ENCODE measurements around the gene HMCES. TPM values are rescaled to one million over a fixed set of nuclear protein-coding genes. Genes with fewer than 3 reads are reported as not detected.
"Not testable (repeated sequence)": the region's sequence is repeated elsewhere in the genome, so short reads cannot be mapped to it uniquely, and the experiment has no call there.

HMCES gene
- total RNA-seq, 1 experiment from 2014 or later, result 59.9 TPM

DNA sequence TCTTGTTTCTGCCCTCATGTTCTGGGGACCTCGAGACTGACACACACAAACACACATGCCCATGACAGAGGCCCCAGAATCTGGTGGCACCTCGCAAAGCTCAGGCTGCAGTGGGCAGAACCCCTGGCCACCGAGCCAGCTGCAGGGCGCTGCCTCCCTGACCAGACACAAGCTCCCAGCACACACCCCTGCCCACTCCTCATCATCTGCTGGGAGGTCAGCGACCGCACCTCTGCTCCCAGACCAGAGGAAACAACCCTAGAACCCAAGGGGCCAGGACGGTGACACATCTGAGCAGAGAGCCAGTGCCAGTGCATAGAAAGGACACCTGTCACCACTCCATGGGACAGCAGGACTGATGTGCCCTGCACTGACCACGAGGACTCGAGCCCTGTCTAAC is 43.2 kb downstream of the HMCES start:
- H3K36me3 ChIP-seq, result no peaks in the 10 kb centered on the region
- no peak overlapping the region for H3K4me3 ChIP-seq
- no peak for DNase-seq
- H3K9me3 ChIP-seq, result no peaks in the 10 kb centered on the region
- no peaks in the 10 kb centered on the region for H3K27me3 ChIP-seq

DNA sequence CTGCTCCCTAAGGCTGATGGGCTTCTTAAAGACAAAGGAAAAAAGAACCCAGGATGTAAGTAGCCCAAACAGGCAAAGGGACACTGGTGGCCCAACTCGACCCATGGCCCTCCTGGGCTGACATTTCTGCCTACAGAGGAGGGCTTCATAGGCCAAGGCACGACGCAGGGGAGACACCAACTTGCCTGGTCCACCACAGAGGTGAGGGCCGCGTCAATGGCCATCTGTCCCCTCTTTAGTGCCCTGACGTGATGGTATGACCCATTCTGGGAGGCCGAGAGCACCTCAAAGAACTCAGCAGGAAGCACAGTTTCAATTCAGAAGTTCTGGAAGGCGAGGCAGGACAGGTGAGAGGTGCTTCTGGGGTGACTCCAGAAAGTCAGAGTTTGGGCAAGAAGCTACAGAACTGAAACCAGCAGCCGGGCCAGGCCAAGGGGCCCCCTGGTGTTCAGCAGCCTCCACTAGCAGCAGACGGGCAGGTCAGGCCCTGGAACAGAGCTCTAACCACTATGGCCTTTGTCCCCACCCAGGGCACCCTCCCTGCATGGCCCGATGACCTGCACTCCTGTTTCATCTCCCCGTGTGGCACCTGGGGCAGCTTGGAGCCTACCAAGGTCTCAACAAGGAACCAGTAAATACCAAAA is 45.1 kb downstream of the HMCES start:
- no peak for DNase-seq
- H3K9me3 ChIP-seq, result no peaks in the 10 kb centered on the region
- no peaks in the 10 kb centered on the region for H3K36me3 ChIP-seq
- no peaks in the 10 kb centered on the region for H3K27me3 ChIP-seq
- H3K4me3 ChIP-seq, result no peak overlapping the region

DNA sequence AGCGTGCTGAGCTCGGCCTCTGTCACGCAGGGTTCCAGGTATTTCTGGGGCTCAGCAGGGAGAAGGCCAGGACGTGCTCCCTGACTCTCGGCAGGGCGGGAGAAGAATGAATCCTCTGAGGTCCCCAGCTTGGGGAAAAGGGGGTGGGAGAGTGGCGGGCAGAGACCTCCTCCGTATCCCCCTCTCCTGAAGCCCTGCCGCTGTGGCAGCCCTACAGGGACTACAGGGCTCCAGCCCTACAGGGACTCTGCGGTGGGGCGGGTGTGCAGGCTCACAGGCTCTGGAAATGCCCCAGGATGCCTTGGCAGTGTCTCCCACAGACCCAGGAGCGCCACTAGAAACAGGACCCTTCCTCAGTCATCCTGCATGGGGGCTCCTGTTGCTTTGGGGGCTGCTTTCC is 46.2 kb downstream of the HMCES start:
- H3K27me3 ChIP-seq, result no peaks in the 10 kb centered on the region
- H3K4me3 ChIP-seq, result no peak overlapping the region
- no peak for DNase-seq
- H3K9me3 ChIP-seq, result no peaks in the 10 kb centered on the region
- H3K36me3 ChIP-seq, result no peaks in the 10 kb centered on the region

DNA sequence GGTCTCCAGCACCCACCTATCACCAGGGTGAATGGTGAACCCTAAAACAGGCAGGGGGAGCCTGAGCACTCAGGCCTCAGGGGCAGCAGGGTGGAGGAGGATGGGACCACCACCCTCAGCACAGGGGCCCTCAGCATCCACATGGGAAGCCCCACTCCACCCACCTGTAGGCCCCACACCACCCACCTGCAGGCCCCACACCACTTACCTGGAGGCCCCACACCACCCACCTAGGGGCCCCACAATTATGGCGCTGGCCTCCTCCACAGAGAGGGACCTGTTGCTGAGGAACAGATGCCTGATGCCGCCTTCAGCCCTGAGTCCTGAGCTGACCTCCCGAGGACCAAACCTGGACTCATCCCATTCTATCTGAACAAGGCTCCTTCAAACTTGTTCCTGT is 46.7 kb downstream of the HMCES start:
- Histone ChIP-seq H3K27me3 (no peaks in the 10 kb centered on the region), H3K9me3 (no peaks in the 10 kb centered on the region), H3K36me3 (no peaks in the 10 kb centered on the region), H3K4me3 (no peak overlapping the region)
- DNase-seq, result no peak

DNA sequence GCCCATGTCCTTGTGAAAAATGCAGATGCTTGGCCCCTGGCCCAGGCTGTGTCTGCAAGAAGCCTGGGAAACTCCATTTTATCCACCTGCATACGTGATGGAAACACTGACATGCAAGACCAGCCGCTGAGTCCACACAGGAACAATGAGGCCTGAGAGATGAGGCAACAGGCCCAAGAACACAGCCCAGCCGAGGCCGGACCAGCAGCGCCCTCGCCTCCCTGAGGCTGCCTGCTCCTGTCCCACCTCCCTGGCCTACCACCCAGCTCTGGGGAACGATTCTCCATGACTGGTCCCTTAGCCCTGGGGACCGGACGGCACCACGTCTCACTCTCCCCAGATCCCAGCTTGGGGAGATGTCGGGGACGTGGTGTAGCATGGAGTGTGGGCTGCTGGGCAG is 47.5 kb downstream of the HMCES start:
- H3K36me3 ChIP-seq, result no peaks in the 10 kb centered on the region
- H3K4me3 ChIP-seq, result no peak overlapping the region
- no peak for DNase-seq
- no peaks in the 10 kb centered on the region for H3K9me3 ChIP-seq
- no peaks in the 10 kb centered on the region for H3K27me3 ChIP-seq

DNA sequence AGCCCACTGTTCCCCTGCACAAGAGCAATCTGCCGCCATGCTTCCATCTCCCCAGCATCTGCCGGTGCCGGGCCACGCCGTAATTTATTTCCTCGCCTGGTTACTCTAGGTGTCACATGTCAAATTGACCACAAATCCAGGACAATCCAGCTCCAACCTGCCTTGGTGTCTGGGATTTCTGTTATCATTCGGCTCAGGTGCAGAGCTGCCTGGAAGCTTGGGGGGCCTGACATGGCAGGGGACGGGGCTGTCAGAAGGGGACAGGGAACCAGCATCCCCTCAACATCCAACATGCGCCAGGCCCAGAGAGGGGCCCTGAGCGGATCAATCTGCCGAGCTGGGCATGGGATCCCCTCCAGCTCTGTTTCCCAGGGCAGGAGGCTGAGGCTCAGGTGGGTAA is 47.9 kb downstream of the HMCES start:
- H3K27me3 ChIP-seq, result no peaks in the 10 kb centered on the region
- DNase-seq, result no peak
- H3K36me3 ChIP-seq, result no peaks in the 10 kb centered on the region
- no peaks in the 10 kb centered on the region for H3K9me3 ChIP-seq
- no peak overlapping the region for H3K4me3 ChIP-seq

DNA sequence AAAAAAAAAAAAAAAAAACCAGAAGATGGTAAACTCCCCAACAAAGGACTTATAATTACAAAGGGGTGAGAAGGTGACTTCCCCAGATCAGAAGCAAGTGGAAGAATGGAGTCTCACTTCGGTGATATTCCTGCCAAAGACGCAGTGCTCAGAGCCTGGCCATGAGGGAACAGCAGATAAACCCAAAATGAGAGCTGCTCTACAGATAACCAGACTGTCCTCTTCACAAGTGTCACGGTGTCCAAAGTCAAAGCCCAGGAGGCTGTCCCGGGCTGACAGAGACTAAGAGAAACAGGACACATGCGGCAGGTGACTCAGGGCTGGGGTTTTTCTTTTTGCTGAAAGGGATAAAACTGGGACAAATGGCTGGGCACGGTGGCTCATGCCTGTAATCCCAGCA is 48.8 kb downstream of the HMCES start:
- DNase-seq, result no peak
- H3K36me3 ChIP-seq, result no peaks in the 10 kb centered on the region
- no peaks in the 10 kb centered on the region for H3K27me3 ChIP-seq
- H3K4me3 ChIP-seq, result no peak overlapping the region
- H3K9me3 ChIP-seq, result no peaks in the 10 kb centered on the region

DNA sequence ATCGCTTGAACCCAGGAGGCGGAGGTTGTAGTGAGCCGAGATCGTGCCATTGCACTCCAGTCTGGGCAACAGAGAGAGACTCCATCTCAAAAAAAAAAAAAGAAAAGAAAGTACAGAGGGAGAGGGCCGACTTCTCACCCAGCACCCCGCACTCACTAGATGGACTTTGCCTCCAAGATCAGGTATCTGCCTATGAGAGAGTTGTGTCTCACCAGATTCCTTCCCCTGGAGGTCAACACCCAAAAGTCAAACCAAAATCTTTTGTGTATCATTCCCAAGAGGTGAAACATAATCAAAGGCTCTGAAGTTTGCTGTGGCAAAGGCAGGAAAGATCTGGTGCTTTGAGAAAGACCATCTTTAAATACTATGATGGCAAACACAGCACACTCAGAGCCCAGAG is 51.2 kb downstream of the HMCES start:
- no peak overlapping the region for H3K4me3 ChIP-seq
- no peaks in the 10 kb centered on the region for H3K36me3 ChIP-seq
- H3K9me3 ChIP-seq, result no peaks in the 10 kb centered on the region
- no peaks in the 10 kb centered on the region for H3K27me3 ChIP-seq
- DNase-seq, result no peak

DNA sequence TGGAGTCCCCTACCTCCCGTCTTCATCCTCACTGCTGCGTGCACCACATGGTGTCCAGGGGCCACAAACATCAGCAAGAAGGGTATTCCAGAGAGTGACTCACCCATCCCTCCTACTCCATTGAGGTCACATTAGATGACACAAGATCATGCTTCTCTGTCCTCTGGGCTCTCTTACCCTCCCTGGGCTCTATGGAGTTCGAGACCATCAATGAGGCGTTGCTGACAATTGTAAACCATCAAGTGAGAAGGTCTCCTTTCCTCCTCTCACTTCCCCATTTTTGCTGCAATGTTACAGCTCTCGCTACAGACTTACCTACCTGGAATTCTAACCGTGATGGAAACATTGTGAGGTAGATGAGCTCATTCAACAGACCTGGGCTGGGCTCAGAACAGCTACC is 51.7 kb downstream of the HMCES start:
- no peak overlapping the region for H3K4me3 ChIP-seq
- DNase-seq, result no peak
- H3K9me3 ChIP-seq, result no peaks in the 10 kb centered on the region
- no peaks in the 10 kb centered on the region for H3K36me3 ChIP-seq
- H3K27me3 ChIP-seq, result no peaks in the 10 kb centered on the region

DNA sequence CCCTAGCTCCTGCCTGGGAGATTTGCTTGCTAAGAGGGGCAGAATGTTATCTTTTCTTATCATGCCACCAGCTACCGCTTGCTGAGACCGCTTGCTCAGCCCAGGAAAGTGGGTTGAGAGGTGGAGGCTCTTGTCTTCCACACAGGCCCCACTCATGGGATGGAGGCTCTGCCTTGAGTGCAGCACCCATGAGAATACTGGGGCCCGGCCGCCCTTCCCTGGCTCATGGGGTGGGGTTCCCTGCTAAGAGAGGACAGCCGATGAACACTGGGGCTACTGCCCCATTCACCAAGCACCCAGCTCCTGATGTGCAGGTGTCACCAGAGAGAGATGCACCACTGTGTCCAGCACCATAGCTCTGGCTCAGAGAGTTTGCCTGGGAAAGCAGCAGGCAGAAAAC is 55.2 kb downstream of the HMCES start:
- Histone ChIP-seq H3K9me3 (no peaks in the 10 kb centered on the region), H3K4me3 (no peak overlapping the region), H3K27me3 (no peaks in the 10 kb centered on the region), H3K36me3 (no peaks in the 10 kb centered on the region)
- no peak for DNase-seq

DNA sequence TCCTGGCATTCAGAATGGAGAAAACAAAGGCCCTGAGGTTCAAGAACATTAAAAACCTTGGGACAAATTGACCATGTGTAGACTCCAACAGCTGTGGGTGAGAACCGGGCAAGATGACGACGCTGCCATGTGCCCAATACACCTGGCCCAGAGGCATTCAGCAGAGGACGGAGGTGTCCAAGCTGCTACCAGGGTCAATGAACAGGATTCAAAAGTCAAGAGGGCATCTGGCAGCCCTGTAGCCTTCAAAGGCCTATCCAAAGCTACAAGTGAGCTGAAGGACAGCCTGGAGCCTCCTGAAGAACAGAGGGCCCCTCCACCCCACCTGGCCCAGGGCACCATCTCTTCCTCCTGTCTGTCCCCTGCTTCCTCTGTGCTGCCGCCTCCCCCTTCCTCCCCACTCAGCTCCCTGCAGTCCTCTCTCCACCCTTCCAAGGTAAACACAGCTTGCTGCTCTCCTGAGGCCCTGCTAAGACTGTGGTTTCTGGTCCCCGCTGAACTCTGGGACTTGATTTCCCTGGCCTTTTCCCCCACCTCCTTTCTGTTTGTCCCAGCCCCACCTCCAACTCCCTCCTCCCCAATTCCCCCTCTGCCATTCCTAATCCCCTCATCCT is 57.5 kb downstream of the HMCES start:
- no peaks in the 10 kb centered on the region for H3K9me3 ChIP-seq
- no peak for DNase-seq
- no peak overlapping the region for H3K4me3 ChIP-seq
- H3K27me3 ChIP-seq, result no peaks in the 10 kb centered on the region
- no peaks in the 10 kb centered on the region for H3K36me3 ChIP-seq

DNA sequence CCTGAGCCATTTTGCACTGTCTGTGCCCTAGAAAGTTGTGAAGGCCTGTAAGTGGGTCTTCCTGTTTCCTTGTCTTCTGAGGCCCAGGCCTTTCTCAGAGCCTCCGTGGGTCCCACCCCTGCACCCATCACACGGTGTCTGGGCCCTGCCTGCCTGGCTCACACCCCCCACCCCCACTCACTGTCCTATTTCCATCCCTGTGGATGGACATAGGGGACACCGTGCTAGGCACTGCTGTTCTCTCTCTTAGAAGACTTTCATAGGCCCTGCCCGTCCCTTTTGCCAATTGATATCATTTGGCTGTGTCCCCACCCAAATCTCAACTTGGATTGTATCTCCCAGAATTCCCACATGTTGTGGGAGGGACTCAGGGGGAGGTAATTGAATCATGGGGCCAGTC is 59.0 kb downstream of the HMCES start:
- DNase-seq, H3K4me3 ChIP-seq, H3K27me3 ChIP-seq, H3K9me3 ChIP-seq, H3K36me3 ChIP-seq: not testable (repeated sequence)

DNA sequence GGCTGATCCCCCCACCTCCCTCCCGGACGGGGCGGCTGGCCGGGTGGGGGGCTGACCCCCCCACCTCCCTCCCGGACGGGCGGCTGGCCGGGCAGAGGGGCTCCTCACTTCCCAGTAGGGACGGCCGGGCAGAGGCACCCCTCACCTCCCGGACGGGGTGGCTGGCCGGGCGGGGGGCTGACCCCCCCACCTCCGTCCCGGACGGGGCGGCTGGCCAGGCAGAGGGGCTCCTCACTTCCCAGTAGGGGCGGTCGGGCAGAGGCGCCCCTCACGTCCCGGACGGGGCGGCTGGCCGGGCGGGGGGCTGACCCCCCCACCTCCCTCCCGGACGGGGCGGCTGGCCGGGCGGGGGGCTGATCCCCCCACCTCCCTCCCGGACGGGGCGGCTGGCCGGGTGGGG is 60.5 kb downstream of the HMCES start:
- H3K9me3 ChIP-seq, H3K36me3 ChIP-seq, H3K27me3 ChIP-seq, H3K4me3 ChIP-seq, DNase-seq: not testable (repeated sequence)

DNA sequence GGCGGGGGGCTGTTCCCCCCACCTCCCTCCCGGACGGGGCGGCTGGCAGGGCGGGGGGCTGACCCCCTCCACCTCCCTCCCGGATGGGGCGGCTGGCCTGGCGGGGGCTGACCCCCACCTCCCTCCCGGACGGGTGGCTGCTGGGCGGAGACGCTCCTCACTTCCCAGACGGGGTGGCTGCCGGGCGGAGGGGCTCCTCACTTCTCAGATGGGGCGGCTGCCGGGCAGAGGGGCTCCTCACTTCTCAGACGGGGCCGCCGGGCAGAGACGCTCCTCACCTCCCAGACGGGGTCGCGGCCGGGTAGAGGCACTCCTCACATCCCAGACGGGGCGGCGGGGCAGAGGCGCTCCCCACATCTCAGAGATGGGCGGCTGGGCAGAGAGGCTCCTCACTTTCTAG is 61.2 kb downstream of the HMCES start:
- H3K4me3 ChIP-seq, DNase-seq, H3K9me3 ChIP-seq, H3K27me3 ChIP-seq, H3K36me3 ChIP-seq: not testable (repeated sequence)

DNA sequence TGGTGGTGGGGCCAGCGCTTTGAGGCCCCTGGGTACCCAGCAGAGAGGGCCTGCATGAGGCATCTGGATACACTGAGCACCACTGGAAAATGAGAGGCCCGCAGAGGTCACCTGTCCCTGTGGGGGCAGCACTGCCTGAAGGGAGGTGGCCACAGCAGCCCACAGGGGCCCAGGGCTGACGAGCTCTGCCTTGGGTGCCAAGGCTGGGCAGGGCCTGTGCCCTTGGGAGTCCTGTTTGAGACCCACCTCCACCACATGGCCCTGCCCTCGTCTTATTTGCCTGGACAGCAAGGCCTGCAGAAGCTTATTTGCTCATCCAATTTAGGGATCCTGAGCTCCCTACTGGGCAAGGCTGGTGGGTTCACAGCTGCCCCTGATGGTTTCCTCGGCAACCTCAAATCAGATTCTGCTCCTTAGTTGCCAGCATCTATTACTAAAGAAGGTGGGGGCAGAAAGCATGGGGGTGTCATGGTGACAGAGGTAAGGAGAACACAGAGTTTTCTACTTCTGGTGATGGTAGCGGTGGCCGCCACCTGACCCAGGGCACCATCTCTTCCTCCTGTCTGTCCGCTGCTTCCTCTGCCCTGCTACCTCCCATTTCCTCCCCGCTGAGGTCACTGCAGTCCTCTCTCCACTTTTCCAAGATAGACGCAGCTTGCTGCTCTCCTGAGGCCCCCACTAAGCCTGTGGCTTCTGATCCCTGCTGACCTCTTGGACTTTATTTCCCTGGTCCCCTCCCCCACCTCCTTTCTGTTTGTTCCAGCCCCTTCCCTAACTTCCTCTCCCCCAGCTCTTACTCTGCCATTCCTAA is 62.9 kb downstream of the HMCES start:
- no peaks in the 10 kb centered on the region for H3K36me3 ChIP-seq
- no peaks in the 10 kb centered on the region for H3K27me3 ChIP-seq
- DNase-seq, result no peak

DNA sequence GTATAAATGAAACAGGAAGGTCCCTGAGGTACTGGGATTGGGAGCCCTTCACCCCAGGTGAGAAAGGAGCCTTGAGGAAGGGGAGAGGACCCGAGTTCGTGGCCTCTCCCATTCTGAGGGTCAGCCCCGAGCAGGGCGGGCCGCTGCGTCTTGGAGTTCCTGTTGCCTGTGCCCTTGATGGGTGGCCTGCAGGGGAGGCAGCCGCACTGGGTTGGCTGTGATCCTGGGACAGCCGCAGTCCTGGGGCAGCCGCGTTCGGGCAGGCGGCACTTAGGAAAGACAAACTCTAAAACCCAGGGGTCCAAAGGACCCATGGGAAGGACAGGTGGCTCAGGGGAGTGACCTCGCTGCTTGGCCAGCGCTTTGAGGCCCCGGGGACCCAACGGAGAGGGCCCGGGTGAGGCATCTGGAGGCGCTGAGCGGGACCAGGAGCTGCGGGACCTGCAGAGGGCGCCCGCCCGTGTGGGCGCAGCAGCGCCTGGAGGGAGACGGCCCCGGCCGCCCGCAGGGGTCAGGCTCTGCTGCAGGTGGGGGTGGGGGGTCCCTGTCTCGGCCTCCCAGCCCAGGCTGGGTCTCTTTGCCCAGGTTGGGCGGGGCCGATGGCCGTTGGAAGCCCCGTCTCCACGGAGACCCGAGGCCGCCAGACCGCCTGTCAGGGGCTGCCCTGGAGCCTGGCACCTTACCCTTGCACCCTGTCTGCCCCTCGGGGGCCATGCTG is 65.1 kb downstream of the HMCES start:
- Histone ChIP-seq H3K9me3 (no peaks in the 10 kb centered on the region), H3K4me3 (no peak overlapping the region), H3K36me3 (no peaks in the 10 kb centered on the region), H3K27me3 (no peaks in the 10 kb centered on the region)
- no peak for DNase-seq

More for the DNA sequence above, 62.9 kb downstream of the HMCES start:
- Histone ChIP-seq H3K9me3 (no peaks in the 10 kb centered on the region), H3K4me3 (no peak overlapping the region)

DNA sequence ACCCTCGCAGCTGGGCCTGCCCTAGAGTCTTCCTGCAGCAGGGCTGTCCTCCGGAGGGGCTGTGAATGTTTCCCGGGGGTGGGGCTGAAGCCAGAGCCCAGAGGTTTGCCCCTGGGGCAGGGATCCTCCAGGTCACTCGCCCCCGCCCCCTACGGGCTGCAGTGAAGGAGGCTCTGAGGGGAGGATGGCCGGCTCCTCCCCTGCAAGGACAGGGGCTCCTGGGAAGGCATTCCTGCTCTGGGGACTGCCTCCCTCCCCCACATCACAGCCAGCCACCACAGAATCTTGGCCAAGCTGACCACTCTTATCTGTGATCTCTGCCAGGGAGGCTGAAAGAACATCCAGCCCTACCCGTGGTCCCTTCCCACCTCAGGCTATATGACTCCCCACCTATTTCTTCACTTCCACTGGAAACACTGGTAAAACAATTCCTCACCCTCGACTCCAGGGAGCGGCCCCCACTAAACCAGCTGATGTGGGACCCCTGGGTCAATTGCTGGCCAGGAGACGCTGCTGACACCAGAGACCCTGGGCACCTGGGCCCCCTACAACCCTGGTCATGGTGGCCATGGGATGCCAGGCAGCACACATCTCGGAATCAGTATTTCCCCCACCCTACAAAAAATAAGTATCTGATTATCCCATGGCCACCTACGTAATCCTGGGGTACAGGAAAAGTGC is 66.0 kb downstream of the HMCES start:
- no peaks in the 10 kb centered on the region for H3K9me3 ChIP-seq
- H3K36me3 ChIP-seq, result no peaks in the 10 kb centered on the region
- no peak for DNase-seq
- no peak overlapping the region for H3K4me3 ChIP-seq
- H3K27me3 ChIP-seq, result no peaks in the 10 kb centered on the region
